ENCODE measurements around the gene FOXL1.

- no peak for TF ChIP-seq CTCF (IDR thresholded peaks at IDR 0.05)
- TF ChIP-seq POLR2A (IDR thresholded peaks at IDR 0.05) = no peak
- no peak for TF ChIP-seq POLR2AphosphoS5 (IDR thresholded peaks at IDR 0.05)
- TF ChIP-seq EP300 (IDR thresholded peaks at IDR 0.05) = no peak
Observed at GRCh38 chr16:86575095-86575685, 3.2 kb upstream of the FOXL1 start.

All from sigmoid colon (tissue), 4 donors.